Heart right ventricle (tissue), 16 donors: ENCODE measurements around the gene RUSF1. TPM values are rescaled to one million over a fixed set of nuclear protein-coding genes. Genes with fewer than 3 reads are reported as not detected.

Experiments
- ATAC-seq, 8 donors: fragments of 200-7000 bp; cut with Tn5 transposase; one replicate each; pipeline ENCODE4 v1.9.1; 2020; ENCODE audit warnings: mild to moderate bottlenecking in 8 of 8, moderate library complexity in 8 of 8, moderate number of reproducible peaks in 1 of 8
- DNase-seq, 2 donors: peaks; one replicate each; pipeline ENCODE4 v3.0.0-alpha.2; 2020
- H3K27ac ChIP-seq, 10 donors: fragments of 200-600 bp; sonication (generic) in 2 of 10; one replicate each; pipeline versions ENCODE4 v1.5.0 to v1.8.0; 2020 to 2022; ENCODE audit warnings: mild to moderate bottlenecking in 3 of 10
- H3K27me3 ChIP-seq, 7 donors: fragments of 200-600 bp; one replicate each; pipeline ENCODE4 v1.8.0; 2021 to 2022; ENCODE audit warnings: mild to moderate bottlenecking in 2 of 7
- H3K36me3 ChIP-seq, 9 donors: fragments of 200-600 bp; sonication (generic) in 1 of 9; one replicate each; pipeline versions ENCODE4 v1.5.0 to v1.8.0; 2020 to 2022; ENCODE audit warnings: mild to moderate bottlenecking in 2 of 9
- H3K4me1 ChIP-seq, 9 donors: fragments of 200-600 bp; sonication (generic) in 1 of 9; one replicate each; pipeline versions ENCODE4 v1.5.0 to v1.8.0; 2020 to 2022; ENCODE audit warnings: mild to moderate bottlenecking in 4 of 9
- H3K4me3 ChIP-seq, 10 donors: fragments of 200-600 bp; sonication (generic) in 2 of 10; one replicate each; pipeline versions ENCODE4 v1.5.0 to v1.8.0; 2020 to 2022; ENCODE audit warnings: mild to moderate bottlenecking in 7 of 10, moderate library complexity in 2 of 10
- H3K9me3 ChIP-seq, 11 donors: fragments of 200-600 bp in 10 of 11; sonication (generic) in 2 of 11; one replicate each; pipeline versions ENCODE4 v1.5.0 to v1.8.0; 2013 to 2022; ENCODE audit warnings: mild to moderate bottlenecking in 2 of 11, control low read depth in 1 of 11, moderate library complexity in 1 of 11
- WGBS, 2 donors: extraction: QIAGEN DNeasy Blood & Tissue Kit; methylation state at CpG; one replicate each; pipeline ENCODE4 v1.1.7; 2013; ENCODE audit warnings: inconsistent platforms in 1 of 2; 5-methylcytosine and 5-hydroxymethylcytosine counted together
- intact Hi-C, 10 donors: fragments of 100-400 bp; cut with DNase I; formaldehyde crosslinking; loops; one replicate each; pipeline versions ENCODE4 v1.11.1 to v1.14.2; 2022
- polyA plus RNA-seq, 2 donors: library from polyadenylated mRNA; stranded (reverse); fragments of 200-250 nt; gene quantifications; one replicate each; pipeline ENCODE4 v1.2.3, GENCODE V29; 2013
- total RNA-seq, 10 donors: library from RNA; stranded (reverse); fragmentation: NEBNext Ultra II Directional in 3 of 10; extraction: Animal tissue kit (Norgen Biotek cat#: 25700) in 3 of 10; gene quantifications; one replicate each; pipeline versions ENCODE4 v1.2.1 to v1.2.4, GENCODE V29; 2021 to 2023
- TF ChIP-seq, protein P1 (sequence below), 9 donors: fragments of 200-600 bp; sonication (generic) in 2 of 9; IDR thresholded peaks; one replicate each; pipeline versions ENCODE4 v1.5.0 to v1.8.0; 2021 to 2022; ENCODE audit warnings: antibody characterized with exemption in 9 of 9, mild to moderate bottlenecking in 5 of 9, moderate library complexity in 1 of 9
- donor health status: Arrhythmogenic right ventricular cardiomyopathy.
- donor health status: ischemic (EF 13 %, LVEDD 7.1; RV severe dilation, severe dysfunction).
- donor health status: healthy with polysubstance abuse.
- donor health status: DM: no; HTN: yes; CAD: no.
- donor health status: DM: no; HTN: no; CAD: no.
- donor health status: ischemic (EF 25% LVEDD 6.9; RV normal size, moderate dysfunction).
- donor health status: ischemic (EF 25% LVEDD 5.7; RV mildly dilated, moderate dysfunction).
- donor health status: healthy.
- donor health status: DM: yes; HTN: yes; CAD: no.
- donor health status: Ischemic cardiomyopathy.
- donor health status: ischemic (EF 35%, LVEDD 5.7; RV mildly dilated, moderate dysfunction).
- donor health status: nonischemic (EF 11% LVEDD 7.7; RV severe dilation, severe dysfunction).
- donor health status: DM: yes; HTN: yes; CAD: no.
- donor health status: PGD.
- donor health status: ischemic (EF 29% LVEDD 5.4; RV normal size, mild dysfunction).
- donor health status: nonischemic (EF 23%, LVEDD 6.1; RV moderate dilation, normal function).

Gene RUSF1
- total and polyA plus RNA-seq, 12 donors, result 21.9 to 44.4 (median 25.0) TPM

DNA sequence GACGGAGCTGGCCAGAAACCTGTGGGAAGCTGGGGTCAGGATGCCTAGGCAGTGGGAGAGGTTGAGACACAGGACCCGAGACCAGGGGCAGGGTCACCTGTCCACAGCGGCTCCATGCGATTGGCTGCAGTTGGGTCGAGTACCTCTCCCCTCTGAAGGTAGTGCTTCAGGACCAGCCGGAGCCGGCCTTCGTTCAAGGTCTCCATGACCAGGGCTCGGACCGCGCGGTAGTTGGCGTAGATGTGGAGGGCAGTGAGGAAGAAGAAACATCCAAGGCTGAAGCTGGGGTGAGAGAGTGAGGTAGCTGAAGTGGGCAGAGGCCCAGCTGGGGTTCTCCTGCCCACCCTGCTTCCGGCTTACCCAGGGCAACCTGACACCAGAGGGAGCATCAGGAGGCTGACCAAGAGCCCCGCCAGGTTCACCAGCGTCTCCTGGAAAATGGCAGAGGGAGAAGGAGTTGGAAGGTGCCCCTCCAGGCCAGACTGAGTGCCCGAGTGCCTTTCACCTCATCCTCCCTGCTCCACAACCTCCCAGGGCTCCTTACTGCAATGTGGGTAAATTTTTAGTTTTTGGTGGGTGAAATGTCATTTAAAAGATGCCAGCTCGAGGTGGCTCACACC is 14.6 kb downstream of the RUSF1 start:
- TF ChIP-seq, protein P1, sequence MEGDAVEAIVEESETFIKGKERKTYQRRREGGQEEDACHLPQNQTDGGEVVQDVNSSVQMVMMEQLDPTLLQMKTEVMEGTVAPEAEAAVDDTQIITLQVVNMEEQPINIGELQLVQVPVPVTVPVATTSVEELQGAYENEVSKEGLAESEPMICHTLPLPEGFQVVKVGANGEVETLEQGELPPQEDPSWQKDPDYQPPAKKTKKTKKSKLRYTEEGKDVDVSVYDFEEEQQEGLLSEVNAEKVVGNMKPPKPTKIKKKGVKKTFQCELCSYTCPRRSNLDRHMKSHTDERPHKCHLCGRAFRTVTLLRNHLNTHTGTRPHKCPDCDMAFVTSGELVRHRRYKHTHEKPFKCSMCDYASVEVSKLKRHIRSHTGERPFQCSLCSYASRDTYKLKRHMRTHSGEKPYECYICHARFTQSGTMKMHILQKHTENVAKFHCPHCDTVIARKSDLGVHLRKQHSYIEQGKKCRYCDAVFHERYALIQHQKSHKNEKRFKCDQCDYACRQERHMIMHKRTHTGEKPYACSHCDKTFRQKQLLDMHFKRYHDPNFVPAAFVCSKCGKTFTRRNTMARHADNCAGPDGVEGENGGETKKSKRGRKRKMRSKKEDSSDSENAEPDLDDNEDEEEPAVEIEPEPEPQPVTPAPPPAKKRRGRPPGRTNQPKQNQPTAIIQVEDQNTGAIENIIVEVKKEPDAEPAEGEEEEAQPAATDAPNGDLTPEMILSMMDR (IDR thresholded peaks at IDR 0.05), result no peak
- Histone ChIP-seq H3K27ac (no peak overlapping the region), H3K9me3 (no peaks in the 10 kb centered on the region), H3K4me3 (no peak overlapping the region), H3K4me1 (peaks cover under 1 to 4% (median 2%) of the 10 kb centered on the region in 9 donors), H3K36me3 (peaks cover 0 to 95% (median 61%) of the 10 kb centered on the region in 9 donors), H3K27me3 (peaks cover 0 to 3% (median 0%) of the 10 kb centered on the region in 7 donors)
- DNase-seq, result no peak
- ATAC-seq, result no peak
- 95 to 97% methylated on average over 18 of the region's 18 CpGs for WGBS, 2 donors
- intact Hi-C loops, result loop anchor here in 1 of 10 donors (10.0 kb wide), 1 partner anchor 371 kb away; no protein-coding TSS in a partner anchor

DNA sequence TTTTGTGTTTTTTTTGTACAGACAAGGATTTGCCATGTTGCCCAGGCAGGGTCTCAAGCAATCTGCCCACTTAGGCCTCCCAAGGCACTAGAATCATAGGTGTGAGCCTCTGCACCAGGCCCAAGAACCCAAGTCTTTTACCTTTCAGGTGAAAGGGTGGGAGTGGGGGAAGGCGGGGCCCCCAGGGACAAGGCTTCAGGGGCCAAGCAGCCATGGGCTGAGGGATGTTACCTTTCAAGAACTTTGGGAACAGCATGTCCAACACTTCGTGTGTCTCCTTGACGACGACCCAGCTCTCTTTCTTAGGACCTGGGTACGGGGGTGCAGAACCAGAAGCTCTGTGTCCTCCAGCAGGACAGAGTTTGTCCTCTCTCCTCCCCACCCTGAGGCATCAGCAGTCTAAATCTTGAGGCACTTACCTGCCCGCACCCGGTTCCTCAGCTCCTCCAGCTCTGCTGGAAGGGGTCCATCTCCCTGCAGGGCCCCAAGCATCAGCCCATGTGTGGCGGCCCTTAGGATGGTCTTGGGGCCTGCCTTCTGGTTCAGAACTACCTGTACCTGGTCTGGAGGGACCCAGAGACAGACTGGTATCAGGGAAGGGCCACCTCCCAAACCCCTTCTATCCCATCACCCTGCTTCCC is 16.3 kb downstream of the RUSF1 start:
- DNase-seq (no peak), ATAC-seq (no peak)
- H3K27me3 ChIP-seq, result peaks cover 0 to 18% (median 10%) of the 10 kb centered on the region in 7 donors
- H3K4me1 ChIP-seq, result peaks cover 9 to 21% (median 19%) of the 10 kb centered on the region in 9 donors
- no peak overlapping the region for H3K27ac ChIP-seq
- H3K9me3 ChIP-seq, result no peaks in the 10 kb centered on the region
- 94 to 95% methylated on average over 8 of the region's 8 CpGs for WGBS, 2 donors
- intact Hi-C loops, result loop anchor here in 1 of 10 donors (10.0 kb wide), 1 partner anchor 373 kb away; no protein-coding TSS in a partner anchor
- H3K36me3 ChIP-seq, result peaks cover 0 to 78% (median 43%) of the 10 kb centered on the region in 9 donors
- no peak overlapping the region for H3K4me3 ChIP-seq
- TF ChIP-seq, protein P1 (IDR thresholded peaks at IDR 0.05), result no peak

DNA sequence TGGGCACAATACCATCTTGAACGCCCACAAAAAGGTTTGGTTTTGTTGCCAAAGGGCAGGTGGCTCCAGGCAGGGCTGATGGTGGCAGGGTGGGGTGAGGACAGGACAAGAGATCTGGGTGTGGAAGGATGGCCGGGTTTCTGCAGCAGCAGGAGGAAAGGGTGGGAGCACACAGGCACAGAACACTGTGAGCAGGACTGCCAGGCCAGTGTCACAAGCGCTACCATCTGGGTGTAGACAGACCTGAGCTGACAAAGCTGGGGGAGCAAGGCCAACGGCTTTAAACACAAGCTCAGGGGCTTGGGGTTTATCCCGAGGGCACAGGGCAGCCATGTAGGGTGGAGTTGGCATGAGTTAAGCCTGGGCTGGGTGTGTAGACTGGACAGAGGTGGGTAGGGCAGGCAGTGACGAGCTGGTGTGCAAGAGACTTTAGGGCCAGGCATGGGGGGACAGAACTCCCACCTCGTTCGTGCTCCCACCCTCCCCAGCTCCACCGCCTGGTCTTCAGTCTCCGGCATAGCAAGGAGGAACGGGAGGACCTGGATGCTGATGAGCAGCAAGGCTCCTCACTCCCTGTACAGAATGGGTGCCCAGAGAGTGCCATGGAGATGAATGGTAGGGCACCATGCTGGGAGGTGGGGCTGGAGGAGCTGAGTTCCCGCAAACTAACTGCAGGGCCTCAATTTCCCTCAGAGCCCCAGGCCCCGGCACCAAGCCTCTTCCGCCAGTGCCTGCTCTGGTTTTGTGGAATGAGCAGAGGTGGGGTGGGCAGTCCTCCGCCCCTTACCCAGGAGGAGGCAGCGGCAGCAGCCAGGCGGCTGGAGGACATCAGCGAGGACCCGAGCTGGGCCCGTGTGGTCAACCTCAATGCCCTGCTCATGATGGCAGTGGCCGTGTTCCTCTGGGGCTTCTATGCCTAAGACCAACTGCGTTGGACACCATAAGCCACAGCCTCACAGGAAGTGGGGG is 18.3 kb downstream of the RUSF1 start:
- TF ChIP-seq, protein P1 (IDR thresholded peaks at IDR 0.05), result no peak
- intact Hi-C loops, result loop anchor here in 2 of 10 donors (10.0 kb wide), 2 partner anchors 215 to 375 kb away; no protein-coding TSS in a partner anchor
- WGBS, 2 donors, result 89 to 90% methylated on average over 22 of the region's 22 CpGs
- ATAC-seq (no peak), DNase-seq (no peak)
- H3K4me3 ChIP-seq, result no peak overlapping the region
- peaks cover 0 to 58% (median 26%) of the 10 kb centered on the region in 9 donors for H3K36me3 ChIP-seq
- peaks cover 9 to 21% (median 19%) of the 10 kb centered on the region in 9 donors for H3K4me1 ChIP-seq
- H3K27ac ChIP-seq, result no peak overlapping the region
- peaks cover 0 to 30% (median 18%) of the 10 kb centered on the region in 7 donors for H3K27me3 ChIP-seq
- H3K9me3 ChIP-seq, result no peaks in the 10 kb centered on the region

DNA sequence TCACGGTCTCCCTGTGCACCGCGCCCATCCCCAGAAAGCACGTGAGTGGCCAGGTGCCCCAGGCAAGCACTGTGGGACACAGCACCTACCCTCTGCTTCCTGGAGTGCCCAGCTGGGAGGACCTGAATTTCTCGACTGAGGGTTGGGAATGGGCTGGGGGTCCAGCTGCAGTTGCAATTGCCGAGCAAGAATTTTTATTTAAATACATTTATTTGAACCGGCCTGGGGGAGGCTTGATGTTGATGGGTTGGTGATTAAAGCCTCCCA is 19.0 kb downstream of the RUSF1 start:
- H3K9me3 ChIP-seq, result no peaks in the 10 kb centered on the region
- 85 to 87% methylated on average over 7 of the region's 7 CpGs for WGBS, 2 donors
- intact Hi-C loops, result loop anchor here in 1 of 10 donors (10.0 kb wide), 1 partner anchor 216 kb away; no protein-coding TSS in a partner anchor
- no peak for ATAC-seq
- H3K36me3 ChIP-seq, result peaks cover 0 to 52% (median 26%) of the 10 kb centered on the region in 9 donors
- no peak overlapping the region for H3K27ac ChIP-seq
- TF ChIP-seq, protein P1 (IDR thresholded peaks at IDR 0.05), result no peak
- peaks cover 0 to 30% (median 18%) of the 10 kb centered on the region in 7 donors for H3K27me3 ChIP-seq
- H3K4me1 ChIP-seq, result peaks cover 9 to 21% (median 19%) of the 10 kb centered on the region in 9 donors
- H3K4me3 ChIP-seq, result no peak overlapping the region
- DNase-seq, result no peak
